Small intestine (tissue), 7 donors: Measurements from ENCODE around the gene CHRD. TPM values are rescaled to one million over a fixed set of nuclear protein-coding genes. Genes with fewer than 3 reads are reported as not detected.
A peak's percentile ranks its signal among the peaks of the same experiment; 100 is the strongest.

ENCODE experiments used
- DNase-seq, 2 donors: peaks; one replicate each; pipeline versions ENCODE4 v3.0.0 to v3.0.0-alpha.2; 2013
- FAIRE-seq: peaks from 2 replicates; lab custom pipeline; 2012; peaks lifted over from hg19 to GRCh38; lab: Jason Lieb, UNC
- H3K27ac ChIP-seq, 3 donors: one replicate each; pipeline ENCODE4 v1.5.1; 2013; ENCODE audit warnings: low read length in 2 of 3, mild to moderate bottlenecking in 2 of 3, control low read depth in 1 of 3, inconsistent platforms in 1 of 3, low read depth in 1 of 3, moderate library complexity in 1 of 3
- H3K27me3 ChIP-seq, 3 donors: one replicate each; pipeline ENCODE4 v1.6.1; 2013; ENCODE audit warnings: low read length in 3 of 3, inconsistent platforms in 1 of 3; ENCODE audit not compliant: control insufficient read depth in 3 of 3, insufficient read depth in 3 of 3
- H3K36me3 ChIP-seq, 3 donors: one replicate each; pipeline ENCODE4 v1.6.1; 2013; ENCODE audit warnings: low read length in 3 of 3, inconsistent platforms in 1 of 3, low read depth in 1 of 3, mild to moderate bottlenecking in 1 of 3, moderate library complexity in 1 of 3; ENCODE audit not compliant: control insufficient read depth in 3 of 3, insufficient read depth in 2 of 3
- H3K4me1 ChIP-seq, 3 donors: one replicate each; pipeline ENCODE4 v1.6.1; 2013; ENCODE audit warnings: low read length in 2 of 3, inconsistent platforms in 1 of 3, low read depth in 1 of 3, mild to moderate bottlenecking in 1 of 3, moderate library complexity in 1 of 3; ENCODE audit not compliant: control insufficient read depth in 3 of 3, insufficient read depth in 2 of 3
- H3K4me3 ChIP-seq, 3 donors: one replicate each; pipeline ENCODE4 v1.5.1; 2013; ENCODE audit warnings: low read length in 3 of 3, control low read depth in 1 of 3, inconsistent platforms in 1 of 3, low read depth in 1 of 3, mild to moderate bottlenecking in 1 of 3, moderate library complexity in 1 of 3
- H3K9me3 ChIP-seq, 2 donors: one replicate each; pipeline ENCODE4 v1.6.1; 2013; ENCODE audit warnings: low read depth in 1 of 2, low read length in 1 of 2; ENCODE audit not compliant: control insufficient read depth in 2 of 2, insufficient read depth in 1 of 2
- WGBS, 3 donors: extraction: QIAGEN DNeasy Blood & Tissue Kit; methylation state at CpG; one replicate each; pipeline ENCODE4 v1.1.7; 2013; 5-methylcytosine and 5-hydroxymethylcytosine counted together
- polyA plus RNA-seq, 4 donors: library from polyadenylated mRNA; stranded (reverse) in 3 of 4; unstranded in 1 of 4; fragments of 200-250 nt in 3 of 4; fragments of 120-200 nt in 1 of 4; gene quantifications; one replicate each; pipeline versions ENCODE4 v1.2.1 to v1.2.3, GENCODE V29; 2013
- donor health status: healthy with polysubstance abuse.
- donor health status: control.
- donor health status: control.
- donor health status: Bipolar disorder and iron deficiency.
- donor health status: healthy.

Gene CHRD
- polyA plus RNA-seq, 4 donors: 0.27 to 3.8 (median 3.4) TPM; not detected in 1

DNA sequence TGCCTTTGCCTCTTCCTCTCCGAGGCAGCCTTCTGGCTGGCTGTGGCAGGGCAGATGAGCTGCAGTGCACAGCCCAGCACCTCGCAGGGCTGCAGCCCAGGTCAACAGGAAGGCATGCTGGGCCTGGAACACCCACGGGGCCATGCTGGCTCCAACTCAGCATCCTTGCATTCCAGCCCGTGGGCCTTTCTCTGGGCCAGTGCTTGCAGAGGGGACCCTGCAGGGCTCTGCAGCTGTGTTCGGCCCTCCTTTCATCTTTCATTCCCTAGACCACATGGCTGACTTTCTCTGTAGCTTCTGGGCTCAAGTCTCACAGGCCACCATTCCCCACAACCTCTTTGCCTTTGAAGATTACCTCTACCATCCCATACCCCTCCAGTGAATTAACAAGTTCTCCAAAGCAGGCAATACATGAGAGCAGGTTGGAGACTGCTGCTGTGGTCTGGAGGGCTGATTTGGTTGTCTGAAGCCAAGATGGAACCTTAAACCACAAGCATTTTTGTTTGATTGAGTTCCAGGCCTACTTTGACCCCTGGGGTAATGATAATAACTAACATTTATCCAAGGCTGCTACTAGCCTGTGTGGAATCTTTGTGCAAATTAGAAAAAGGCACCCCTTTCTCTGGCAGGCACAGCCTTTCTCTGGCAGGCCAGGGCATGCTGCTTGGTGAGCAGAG, 36.5 kb upstream of the CHRD start:
- H3K36me3 ChIP-seq: peaks cover 0 to 64% (median 3%) of the 10 kb centered on the region in 3 donors
- FAIRE-seq (no peak), DNase-seq (no peak)
- H3K4me1 ChIP-seq: peaks cover 0 to 22% (median 3%) of the 10 kb centered on the region in 3 donors
- H3K9me3 ChIP-seq: no peaks in the 10 kb centered on the region
- no peak overlapping the region for H3K27ac ChIP-seq
- H3K4me3 ChIP-seq: no peak overlapping the region
- 80 to 93% (median 90%) methylated on average over 4 to 5 of the region's 5 CpGs for WGBS, 3 donors
- H3K27me3 ChIP-seq: no peaks in the 10 kb centered on the region

DNA sequence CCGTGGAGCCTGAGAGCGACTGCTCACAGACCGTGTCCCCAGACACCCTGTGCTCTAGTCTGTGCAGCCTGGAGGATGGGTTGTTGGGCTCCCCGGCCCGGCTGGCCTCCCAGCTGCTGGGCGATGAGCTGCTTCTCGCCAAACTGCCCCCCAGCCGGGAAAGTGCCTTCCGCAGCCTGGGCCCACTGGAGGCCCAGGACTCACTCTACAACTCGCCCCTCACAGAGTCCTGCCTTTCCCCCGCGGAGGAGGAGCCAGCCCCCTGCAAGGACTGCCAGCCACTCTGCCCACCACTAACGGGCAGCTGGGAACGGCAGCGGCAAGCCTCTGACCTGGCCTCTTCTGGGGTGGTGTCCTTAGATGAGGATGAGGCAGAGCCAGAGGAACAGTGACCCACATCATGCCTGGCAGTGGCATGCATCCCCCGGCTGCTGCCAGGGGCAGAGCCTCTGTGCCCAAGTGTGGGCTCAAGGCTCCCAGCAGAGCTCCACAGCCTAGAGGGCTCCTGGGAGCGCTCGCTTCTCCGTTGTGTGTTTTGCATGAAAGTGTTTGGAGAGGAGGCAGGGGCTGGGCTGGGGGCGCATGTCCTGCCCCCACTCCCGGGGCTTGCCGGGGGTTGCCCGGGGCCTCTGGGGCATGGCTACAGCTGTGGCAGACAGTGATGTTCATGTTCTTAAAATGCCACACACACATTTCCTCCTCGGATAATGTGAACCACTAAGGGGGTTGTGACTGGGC, 35.1 kb upstream of the CHRD start:
- no peak overlapping the region for H3K27ac ChIP-seq
- WGBS, 3 donors: 88 to 93% (median 90%) methylated on average over 22 to 24 of the region's 24 CpGs
- DNase-seq: no peak

DNA sequence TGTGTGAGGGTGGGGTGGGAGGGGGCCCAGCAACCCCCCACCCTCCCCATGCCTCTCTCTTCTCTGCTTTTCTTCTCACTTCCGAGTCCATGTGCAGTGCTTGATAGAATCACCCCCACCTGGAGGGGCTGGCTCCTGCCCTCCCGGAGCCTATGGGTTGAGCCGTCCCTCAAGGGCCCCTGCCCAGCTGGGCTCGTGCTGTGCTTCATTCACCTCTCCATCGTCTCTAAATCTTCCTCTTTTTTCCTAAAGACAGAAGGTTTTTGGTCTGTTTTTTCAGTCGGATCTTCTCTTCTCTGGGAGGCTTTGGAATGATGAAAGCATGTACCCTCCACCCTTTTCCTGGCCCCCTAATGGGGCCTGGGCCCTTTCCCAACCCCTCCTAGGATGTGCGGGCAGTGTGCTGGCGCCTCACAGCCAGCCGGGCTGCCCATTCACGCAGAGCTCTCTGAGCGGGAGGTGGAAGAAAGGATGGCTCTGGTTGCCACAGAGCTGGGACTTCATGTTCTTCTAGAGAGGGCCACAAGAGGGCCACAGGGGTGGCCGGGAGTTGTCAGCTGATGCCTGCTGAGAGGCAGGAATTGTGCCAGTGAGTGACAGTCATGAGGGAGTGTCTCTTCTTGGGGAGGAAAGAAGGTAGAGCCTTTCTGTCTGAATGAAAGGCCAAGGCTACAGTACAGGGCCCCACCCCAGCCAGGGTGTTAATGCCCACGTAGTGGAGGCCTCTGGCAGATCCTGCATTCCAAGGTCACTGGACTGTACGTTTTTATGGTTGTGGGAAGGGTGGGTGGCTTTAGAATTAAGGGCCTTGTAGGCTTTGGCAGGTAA, 34.3 kb upstream of the CHRD start:
- Histone ChIP-seq H3K9me3 (no peaks in the 10 kb centered on the region), H3K36me3 (peaks cover 0 to 75% (median 3%) of the 10 kb centered on the region in 3 donors), H3K27me3 (no peaks in the 10 kb centered on the region), H3K4me1 (peaks cover 0 to 15% (median 3%) of the 10 kb centered on the region in 3 donors), H3K27ac (peak overlapping the region; percentile 71 to 72 (median 72)), H3K4me3 (no peak overlapping the region)
- peak; percentile 89 to 94 for DNase-seq
- WGBS, 3 donors: 35 to 52% (median 39%) methylated on average over 13 to 14 of the region's 14 CpGs
- FAIRE-seq: no peak

More for the DNA sequence above, 35.1 kb upstream of the CHRD start:
- Histone ChIP-seq H3K9me3 (no peaks in the 10 kb centered on the region), H3K4me1 (peaks cover 0 to 15% (median 3%) of the 10 kb centered on the region in 3 donors), H3K4me3 (no peak overlapping the region), H3K27me3 (no peaks in the 10 kb centered on the region), H3K36me3 (peaks cover 0 to 70% (median 3%) of the 10 kb centered on the region in 3 donors)
- FAIRE-seq: no peak

DNA sequence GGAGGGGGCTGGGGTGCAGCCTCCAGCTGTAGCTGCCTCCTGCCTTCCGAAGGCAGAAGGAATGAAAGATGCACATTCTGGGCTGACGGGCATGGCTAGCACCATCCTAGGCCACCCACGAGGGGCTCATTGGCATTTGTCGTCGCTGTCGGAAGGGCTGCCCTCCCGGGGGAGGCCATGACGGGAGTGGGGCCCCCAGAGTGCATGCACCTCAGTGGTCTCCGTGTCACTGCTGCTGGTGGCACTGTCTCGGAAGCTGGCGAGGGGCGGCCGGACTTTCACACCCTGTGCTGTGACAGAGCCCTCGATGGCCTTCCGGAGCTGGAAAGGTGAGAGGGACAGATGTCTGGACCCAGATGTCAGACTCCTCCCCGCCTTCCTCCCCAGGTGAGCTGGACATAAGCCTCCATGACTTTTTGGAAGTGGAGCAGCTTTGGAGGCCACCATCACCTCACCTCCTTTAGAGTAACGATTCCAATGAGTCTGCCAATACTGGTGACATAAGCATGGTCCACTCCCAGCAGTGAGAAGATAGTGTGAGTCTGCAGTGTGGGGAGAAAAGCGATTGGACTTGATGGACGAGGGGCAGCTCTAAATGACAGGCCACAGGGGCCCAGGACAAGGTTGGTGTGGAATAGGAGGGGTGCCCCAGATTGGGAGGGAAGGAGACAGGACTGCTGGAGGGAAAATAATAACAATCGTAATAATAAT, 33.2 kb upstream of the CHRD start:
- FAIRE-seq (no peak), DNase-seq (no peak)
- H3K27ac ChIP-seq: peak overlapping the region; percentile 52 to 72 (median 71)
- WGBS, 3 donors: 91 to 96% (median 93%) methylated on average over 20 of the region's 20 CpGs
- H3K36me3 ChIP-seq: peaks cover 0 to 75% (median 3%) of the 10 kb centered on the region in 3 donors
- H3K4me1 ChIP-seq: peaks cover 2 to 19% (median 6%) of the 10 kb centered on the region in 3 donors
- H3K9me3 ChIP-seq: no peaks in the 10 kb centered on the region
- H3K27me3 ChIP-seq: no peaks in the 10 kb centered on the region
- H3K4me3 ChIP-seq: no peak overlapping the region

DNA sequence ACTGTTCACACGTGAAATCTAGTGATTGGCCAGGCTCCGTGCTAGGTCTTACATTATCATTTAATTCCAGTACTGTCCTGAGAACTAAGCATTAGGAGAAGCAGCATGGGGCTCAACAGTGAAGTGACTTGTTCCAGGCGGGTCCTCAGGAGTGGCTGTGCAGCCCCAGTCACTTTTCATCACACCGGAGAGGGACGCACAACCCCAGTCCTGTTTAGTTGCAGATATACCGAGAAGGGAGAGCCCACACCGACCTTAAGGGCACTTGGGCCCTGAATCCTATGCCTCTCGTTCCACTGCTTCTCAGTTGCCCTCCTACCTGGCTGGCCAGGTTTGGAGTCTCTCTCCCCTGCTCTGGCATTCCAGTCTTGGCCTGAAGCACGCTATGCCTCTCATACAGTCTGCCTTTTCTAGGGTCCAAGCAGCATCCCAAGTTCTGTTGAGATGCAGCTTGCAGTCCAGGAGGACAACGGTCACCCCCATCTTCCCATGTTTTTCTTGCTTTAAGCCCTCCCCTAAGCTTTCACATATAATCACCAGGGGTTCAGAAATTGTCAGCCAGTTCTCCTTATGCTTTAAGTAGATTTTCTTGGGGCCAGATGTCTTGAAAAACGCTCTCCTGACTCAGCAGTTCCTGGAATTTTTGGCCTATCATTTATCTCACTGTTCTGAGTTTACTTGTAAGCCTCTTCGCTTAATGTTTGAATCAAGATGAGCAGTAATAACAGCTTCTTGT, 32.4 kb upstream of the CHRD start:
- no peak overlapping the region for H3K27ac ChIP-seq
- DNase-seq (no peak), FAIRE-seq (no peak)
- no peaks in the 10 kb centered on the region for H3K9me3 ChIP-seq
- peaks cover 0 to 74% (median 3%) of the 10 kb centered on the region in 3 donors for H3K36me3 ChIP-seq
- H3K27me3 ChIP-seq: no peaks in the 10 kb centered on the region
- WGBS, 3 donors: 74 to 83% (median 77%) methylated on average over 12 of the region's 12 CpGs
- H3K4me3 ChIP-seq: no peak overlapping the region
- peaks cover 4 to 26% (median 9%) of the 10 kb centered on the region in 3 donors for H3K4me1 ChIP-seq

DNA sequence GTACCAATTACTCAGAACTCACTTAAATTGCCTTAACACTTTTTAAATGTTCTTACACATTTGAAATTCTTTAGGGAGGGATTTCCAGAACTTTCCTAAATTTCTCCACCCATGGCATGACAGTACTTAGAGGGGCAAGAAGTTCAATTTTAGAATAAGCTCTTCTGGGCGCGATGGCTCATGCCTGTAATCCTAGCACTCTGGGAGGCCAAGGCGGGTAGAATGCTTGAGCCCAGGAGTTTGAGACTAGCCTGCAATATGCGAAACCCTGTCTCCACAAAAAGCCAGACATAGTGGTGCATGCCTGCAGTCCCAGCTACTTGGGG, 31.8 kb upstream of the CHRD start:
- no peaks in the 10 kb centered on the region for H3K27me3 ChIP-seq
- H3K4me1 ChIP-seq: peaks cover 4 to 31% (median 10%) of the 10 kb centered on the region in 3 donors
- H3K27ac ChIP-seq: no peak overlapping the region
- 81 to 97% (median 91%) methylated on average over 4 of the region's 4 CpGs for WGBS, 3 donors
- DNase-seq: no peak
- no peak for FAIRE-seq
- H3K36me3 ChIP-seq: peaks cover 0 to 74% (median 3%) of the 10 kb centered on the region in 3 donors
- H3K9me3 ChIP-seq: no peaks in the 10 kb centered on the region
- H3K4me3 ChIP-seq: no peak overlapping the region

DNA sequence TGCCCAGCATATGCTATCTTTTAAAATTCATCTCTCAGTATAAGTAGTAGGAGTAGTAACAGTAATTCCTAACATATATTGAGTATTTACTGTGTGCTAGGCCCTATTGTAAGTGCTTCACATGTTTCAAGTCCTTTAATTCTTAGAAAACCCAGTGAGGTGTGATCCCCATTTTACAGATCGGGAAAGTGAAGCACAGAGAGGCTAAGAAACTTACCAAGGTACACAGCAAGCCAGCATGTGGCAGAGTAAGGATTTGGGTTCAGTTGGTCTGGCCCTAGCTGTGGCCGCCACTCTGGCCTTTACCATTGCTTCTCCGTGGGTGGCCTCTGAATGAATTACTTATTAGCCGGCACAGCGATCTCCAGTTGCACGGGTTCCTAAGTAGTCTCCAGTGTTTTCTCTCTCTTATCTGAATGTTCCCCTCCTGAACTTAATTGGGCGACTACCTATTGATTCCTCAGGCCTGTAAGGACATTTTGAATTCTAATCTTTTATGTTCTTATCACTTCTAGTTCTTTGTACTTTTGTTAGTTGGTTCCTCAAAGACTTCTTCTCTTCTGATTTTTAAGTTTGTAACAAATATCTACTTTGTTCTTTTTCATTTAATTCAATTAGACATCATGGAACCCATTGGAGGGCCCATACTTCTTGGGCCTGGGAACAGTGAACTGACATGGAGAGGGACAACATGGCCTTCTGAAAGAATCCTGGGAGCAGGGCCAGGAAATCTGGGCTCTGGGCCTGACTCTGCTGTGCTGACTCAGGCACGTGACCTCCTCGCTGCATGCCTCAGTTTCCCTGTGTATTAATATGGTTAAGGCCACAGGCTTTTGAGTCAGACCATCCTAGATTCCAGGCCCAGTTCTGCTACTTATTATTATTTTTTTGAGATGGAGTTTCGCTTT, 30.0 kb upstream of the CHRD start:
- H3K9me3 ChIP-seq: no peaks in the 10 kb centered on the region
- no peak overlapping the region for H3K4me3 ChIP-seq
- H3K27me3 ChIP-seq: no peaks in the 10 kb centered on the region
- peaks cover 4 to 33% (median 11%) of the 10 kb centered on the region in 3 donors for H3K4me1 ChIP-seq
- WGBS, 3 donors: 86 to 95% (median 93%) methylated on average over 10 of the region's 10 CpGs
- DNase-seq (no peak), FAIRE-seq (no peak)
- H3K36me3 ChIP-seq: peaks cover 0 to 77% (median 2%) of the 10 kb centered on the region in 3 donors
- no peak overlapping the region for H3K27ac ChIP-seq
